COLO829 (cell line): ENCODE measurements around the gene OSBPL5.
"Not testable (repeated sequence)": the region's sequence is repeated elsewhere in the genome, so short reads cannot be mapped to it uniquely, and the experiment has no call there.

Experiments
- DNase-seq: peaks from one replicate; pipeline ENCODE4 v3.0.0; 2012; ENCODE audit warnings: low spot score

OSBPL5 gene

GRCh38 chr11:3181725-3182461 is 16.8 kb upstream of the OSBPL5 start:
- DNase-seq = no peak

DNA sequence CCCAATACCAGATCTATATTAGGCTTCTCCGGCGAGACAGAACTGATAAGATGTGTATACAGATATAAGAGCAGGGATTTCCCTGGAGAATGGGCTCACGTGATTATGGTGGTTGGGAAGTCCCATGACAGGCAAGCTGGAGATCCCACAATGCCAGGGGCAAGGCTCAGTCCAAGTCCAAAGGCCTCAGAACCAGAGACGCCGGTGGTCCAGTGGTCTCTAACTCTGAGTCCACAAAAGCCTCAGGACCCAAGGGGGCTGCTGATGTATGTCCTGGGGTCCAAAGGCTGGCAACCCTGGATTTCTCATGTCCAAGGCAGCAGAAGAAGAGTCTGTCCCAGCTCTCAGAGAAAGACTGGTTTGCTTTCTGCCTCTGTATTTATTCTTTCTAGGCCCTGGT is 15.8 kb upstream of the OSBPL5 start:
- no peak for DNase-seq

- DNase-seq = no peak
These were observed 13.2 kb upstream of the OSBPL5 start for GRCh38 chr11:3178349-3178748.

- DNase-seq = no peak
These were observed 12.8 kb upstream of the OSBPL5 start for GRCh38 chr11:3177931-3178330.

DNA sequence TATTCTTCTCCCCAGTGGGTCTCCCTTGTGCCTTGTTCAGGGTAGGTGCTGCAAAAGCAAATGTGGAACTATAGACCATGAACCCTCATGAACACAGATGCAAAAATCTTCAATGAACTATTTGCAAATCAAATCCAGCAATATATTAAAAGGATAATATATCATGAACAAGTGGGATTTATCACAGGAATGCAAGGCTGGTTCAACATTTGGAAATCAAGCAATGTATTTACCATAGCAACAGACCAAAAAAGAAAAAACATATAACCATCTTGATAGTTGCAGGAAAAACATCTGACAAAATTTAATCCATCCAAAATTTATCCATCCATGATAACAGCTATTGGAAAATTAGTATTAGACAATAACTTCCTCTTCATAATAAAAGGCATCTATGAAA is 11.4 kb upstream of the OSBPL5 start:
- DNase-seq = no peak

- no peak for DNase-seq
These were observed 10.1 kb upstream of the OSBPL5 start for GRCh38 chr11:3175194-3175593.

GRCh38 chr11:3174387-3174786 is 9.3 kb upstream of the OSBPL5 start:
- DNase-seq = no peak

DNA sequence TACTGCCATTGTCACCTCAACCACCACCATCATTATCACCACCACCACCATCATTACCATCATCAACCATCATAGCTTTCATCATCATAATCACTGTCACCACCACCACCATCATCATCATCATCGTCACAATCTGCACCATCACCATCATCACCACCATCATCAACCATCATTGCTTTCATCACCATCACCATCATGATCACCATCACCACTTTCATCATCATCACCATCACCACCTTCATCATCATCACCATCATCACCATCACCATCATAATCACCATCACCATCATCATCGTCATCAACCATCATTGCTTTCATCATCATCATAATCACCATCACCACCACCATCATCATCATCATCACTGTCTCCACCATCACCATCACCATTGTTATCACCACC is 8.7 kb upstream of the OSBPL5 start:
- no peak for DNase-seq

- DNase-seq = no peak
These were observed 6.9 kb upstream of the OSBPL5 start for GRCh38 chr11:3171931-3172560.

DNA sequence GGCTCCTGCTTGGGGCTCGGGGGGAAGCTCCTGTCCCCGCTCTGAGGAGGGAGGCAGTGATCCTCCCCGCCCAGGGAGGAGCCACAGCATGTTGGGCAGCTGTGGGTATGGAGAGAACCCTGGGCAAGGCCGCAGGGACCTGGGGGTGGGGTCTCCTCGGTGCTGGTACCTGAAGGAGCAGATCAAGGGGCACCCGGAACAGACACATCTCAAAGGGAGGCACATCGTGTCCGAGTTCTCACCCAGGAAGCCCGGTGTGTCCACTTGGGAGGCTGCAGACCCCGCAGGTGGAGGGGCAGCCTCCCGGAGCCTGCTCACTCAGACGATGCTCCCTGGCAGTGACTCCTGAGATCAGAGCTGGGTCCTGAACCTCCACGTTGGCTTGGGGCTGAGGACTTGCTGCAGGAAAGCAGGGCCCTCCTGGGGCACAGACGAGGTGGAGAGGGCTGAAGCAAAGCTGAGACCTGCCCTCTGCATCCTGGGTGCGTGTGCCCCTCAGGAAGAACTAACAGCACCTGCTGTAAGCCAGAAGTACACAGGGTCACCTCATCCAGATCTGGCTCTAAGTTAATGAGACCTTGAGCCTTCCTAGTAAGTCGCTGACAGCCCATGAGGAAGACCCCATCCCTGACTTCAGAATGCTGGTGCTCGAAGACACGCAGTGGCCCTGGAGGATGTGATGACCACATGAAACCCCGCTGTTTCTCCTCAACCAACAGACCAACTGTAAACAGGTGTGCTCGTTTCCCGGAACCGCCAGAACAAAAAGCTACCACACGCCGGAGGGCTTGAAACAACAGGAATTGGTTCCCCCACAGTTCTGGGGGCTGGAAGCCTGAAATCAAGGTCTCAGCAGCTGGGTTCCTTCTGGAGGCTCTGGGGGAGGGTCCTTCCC is 5.9 kb upstream of the OSBPL5 start:
- DNase-seq = no peak

DNA sequence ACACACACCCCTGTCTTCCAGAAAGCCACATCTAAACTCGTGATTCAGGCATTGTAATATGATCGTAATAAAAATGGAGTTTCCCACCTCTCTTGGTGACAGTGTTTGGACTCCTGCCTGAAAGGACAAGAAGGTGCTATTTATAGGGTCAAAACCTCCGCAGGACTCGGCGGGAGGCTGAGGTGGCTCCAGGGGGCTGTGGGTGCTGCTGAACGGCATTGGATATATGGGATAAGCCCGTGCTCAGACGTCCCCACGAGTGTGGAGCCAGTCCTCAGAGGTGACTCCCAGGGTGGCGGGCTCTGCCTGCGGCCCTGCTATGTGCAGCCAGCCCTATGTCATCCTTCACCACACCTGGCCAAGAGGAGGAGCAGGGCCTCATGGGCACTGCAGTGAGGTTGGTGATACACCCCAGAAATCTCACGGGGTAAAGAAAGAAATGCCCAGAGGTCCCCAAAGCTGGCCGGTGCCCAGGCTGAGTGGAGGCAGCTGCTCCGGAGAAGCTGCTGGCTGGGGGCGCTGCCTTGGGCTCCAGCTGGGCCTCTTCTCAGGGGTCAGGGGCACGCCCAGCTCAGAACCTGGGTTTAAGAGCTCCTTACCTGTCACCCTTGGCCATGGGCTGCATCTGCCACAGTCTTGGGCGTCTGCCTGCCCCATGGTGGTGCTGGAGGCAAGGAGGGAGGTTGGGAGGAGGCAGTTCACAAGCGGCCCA is 5.1 kb upstream of the OSBPL5 start:
- no peak for DNase-seq

GRCh38 chr11:3169255-3170043 is 4.3 kb upstream of the OSBPL5 start:
- DNase-seq = no peak

DNA sequence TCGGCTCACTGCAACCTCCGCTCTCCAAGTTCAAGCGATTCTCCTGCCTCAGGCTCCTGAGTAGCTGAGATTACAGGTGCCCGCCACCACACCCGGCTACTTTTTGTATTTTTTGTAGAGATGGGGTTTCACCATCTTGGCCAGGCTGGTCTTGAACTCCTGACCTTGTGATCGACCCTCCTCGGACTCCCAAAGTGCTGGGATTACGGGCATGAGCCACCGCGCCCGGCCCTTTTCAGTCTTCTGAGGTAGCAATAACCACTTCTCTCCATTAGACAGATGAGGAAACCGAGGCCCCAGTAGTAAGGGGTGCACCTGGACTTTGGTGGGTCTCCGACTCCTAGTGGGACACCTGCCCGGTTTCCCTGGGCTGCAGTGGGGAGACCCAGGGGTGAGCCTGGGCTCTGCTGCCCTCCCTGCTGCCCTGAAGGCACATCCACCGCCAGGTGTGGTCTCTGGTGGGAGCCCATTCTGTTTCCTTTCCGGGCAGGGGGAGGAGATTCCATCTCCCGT is 3.7 kb upstream of the OSBPL5 start:
- DNase-seq = not testable (repeated sequence)

DNA sequence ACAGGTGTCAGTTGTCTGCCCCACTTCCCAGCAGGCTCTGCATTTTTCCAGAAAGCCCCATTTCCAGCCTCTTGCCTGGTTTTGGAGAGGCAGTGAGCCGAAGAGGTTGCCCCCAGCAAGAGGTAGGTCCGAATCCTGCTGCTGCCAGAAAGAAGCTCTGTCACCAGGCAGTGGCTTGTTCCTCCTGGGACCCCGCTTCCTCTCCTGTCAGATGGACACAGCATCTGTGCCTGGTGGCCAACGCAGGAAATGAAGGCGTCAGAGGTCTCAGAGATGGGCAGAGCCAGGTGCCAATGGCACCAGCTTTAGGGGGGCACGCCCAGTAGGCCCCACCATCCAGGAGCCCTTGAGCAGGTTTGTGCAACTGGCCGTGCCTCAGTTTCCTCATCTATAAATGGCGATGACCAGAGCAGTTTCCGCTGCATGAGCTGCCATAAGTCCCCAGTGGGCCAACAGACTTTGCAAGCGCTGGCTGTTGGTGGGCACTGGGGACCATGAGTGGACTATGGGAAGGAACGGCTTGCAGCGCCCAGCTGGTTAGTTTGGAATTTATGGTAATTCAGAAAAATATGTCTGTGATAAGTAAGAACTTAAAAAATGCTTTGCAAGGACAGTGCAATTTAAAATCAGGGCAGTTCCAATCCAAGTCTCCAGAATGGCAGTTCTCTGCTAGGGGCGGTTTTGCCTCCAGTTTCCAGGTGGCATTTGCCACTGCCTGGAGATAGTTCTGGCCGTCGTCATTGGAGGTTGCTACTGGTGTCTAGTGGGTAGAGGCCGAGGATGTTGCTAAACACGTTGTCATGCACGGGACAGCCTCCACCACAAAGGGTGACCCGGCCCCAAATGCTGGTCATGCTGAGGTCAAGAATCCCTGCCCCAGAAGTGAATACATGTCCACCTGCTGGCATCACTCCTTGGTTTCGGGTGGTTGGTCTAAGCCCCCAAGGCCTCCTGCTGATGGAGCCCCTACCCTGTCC is 2.3 kb upstream of the OSBPL5 start:
- no peak for DNase-seq

- DNase-seq = no peak
These were observed 1.4 kb upstream of the OSBPL5 start for GRCh38 chr11:3166268-3167142.

GRCh38 chr11:3165916-3166267 is 782 bp upstream of the OSBPL5 start:
- DNase-seq = no peak

- no peak for DNase-seq
These were observed 458 bp downstream of the OSBPL5 start for GRCh38 chr11:3164552-3165151.

DNA sequence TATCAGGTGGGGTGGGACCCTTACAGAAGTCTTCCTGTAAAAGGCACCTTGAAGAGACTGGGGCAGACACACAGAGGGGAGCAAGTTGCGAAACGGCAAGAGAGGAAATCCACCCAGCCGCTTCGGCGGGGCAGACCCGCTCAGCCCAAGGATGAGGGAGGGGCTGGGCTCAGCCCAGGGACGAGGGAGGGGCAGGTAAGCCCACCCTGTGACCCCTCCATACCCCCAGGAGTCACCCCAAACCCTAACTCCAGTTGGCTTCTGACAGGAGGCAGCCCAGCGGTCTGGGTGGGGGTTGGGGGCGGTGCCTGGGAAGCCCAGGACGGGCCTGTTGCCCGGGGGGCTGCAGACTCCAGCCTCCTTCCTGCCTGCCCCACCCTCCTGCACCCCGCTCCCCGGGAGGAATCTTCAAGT is 965 bp downstream of the OSBPL5 start:
- no peak for DNase-seq
